Jurkat, Clone E6-1 (cell line): ENCODE data around the gene OTOR.

Experiments used
- DNase-seq: peaks from one replicate; pipeline ENCODE4 v3.0.0-alpha.2; 2011; ENCODE audit warnings: low read depth, low spot score
- H3K4me3 ChIP-seq: 2 replicates; pipeline ENCODE4 v1.5.1; 2011; ENCODE audit warnings: mild to moderate bottlenecking, low read length, control low read depth, moderate library complexity

Gene OTOR

DNA sequence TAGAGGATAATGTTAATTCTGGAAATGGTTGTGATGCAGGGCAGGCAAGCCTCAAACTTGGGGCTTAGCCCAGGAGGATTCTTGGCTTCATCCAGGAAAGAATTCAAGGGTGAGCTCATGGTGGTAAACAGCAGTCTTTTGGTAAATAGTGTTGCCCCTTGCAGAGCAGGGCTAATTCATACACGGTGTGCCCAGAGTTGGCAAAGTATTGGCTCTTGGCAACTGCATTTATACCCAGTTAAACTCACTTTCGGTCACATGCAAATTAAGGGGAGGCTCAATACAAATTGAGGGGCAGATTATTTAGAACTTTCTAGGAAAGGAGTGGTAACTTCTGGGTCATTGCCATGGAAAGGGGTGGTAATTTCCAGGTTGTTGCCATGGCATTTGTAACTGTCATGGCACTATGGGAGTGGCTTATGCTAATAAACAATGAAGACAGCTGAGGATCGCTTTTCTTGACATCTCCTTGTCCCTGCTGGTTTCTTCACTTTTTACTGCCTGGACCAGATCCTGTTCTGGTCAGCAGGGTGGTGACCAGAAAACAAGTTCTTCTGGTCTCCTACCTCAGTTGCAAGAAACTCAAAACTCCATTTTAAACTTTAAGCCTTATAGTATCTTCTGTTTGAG, 3.9 kb upstream of the OTOR start:
- no peak for DNase-seq
- no peak overlapping the region for H3K4me3 ChIP-seq

DNA sequence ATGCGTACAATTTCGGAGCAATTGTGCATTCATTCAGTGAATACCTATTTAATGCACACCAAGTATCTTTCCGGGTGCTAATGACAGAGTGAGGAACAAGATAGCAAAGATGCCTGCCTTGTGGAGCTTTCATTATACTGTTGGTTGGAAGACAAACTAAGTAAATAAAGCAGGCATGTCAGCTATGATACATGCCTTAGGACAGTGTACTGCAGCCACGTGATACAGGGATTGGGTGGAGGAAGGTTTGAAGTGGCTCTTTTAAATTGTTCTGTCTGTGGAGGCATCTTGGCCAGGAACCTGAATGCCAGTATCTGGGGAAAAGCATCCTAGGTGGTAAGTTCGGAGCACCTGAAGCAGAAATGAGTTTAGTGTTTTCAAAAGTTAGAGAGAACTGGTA, 3.0 kb upstream of the OTOR start:
- no peak for DNase-seq
- H3K4me3 ChIP-seq: no peak overlapping the region

DNA sequence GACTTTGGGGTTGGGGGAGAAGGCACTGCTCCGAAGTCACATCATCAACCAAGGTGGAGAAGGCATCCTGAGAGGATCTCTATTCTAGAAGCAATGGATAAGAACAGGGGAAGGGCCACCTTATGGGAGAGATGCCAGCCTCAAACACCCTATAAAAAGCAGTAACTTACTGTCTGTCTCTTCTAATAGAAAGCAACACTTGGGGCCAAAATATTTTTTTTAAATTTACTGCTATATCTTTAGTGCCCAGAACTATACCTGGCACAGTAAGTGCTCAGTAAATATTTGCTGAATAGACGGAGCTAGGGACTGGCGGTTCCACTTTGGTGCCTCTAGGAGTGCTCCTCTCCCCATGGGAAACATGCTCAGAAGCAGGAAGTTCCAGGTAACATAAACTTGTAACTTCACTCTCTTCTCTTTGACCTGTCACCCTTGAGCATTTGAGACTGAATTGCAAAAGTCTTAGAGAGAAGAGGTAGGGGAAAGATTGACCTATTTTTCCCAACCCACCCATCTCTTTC, 807 bp upstream of the OTOR start:
- DNase-seq: no peak
- H3K4me3 ChIP-seq: no peak overlapping the region

DNA sequence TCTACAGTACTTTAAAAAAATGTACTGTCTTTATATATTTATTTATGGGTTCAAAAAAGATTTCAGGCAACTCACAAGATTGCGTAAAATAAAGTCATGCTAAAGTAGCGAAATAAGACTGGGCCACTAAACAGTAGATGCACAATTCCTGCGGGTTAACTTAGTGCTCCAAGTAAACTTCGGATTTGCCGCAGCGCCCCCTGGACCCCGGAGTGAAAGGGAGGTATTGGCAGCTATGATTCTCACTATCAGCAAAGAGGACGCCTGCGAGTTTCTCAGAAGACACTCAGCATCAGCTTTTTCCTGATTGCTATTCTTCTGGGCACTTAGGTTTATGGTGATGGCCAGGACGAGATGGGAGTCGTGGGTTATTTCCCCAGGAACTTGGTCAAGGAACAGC, 1.4 kb downstream of the OTOR start:
- H3K4me3 ChIP-seq: no peak overlapping the region
- no peak for DNase-seq

DNA sequence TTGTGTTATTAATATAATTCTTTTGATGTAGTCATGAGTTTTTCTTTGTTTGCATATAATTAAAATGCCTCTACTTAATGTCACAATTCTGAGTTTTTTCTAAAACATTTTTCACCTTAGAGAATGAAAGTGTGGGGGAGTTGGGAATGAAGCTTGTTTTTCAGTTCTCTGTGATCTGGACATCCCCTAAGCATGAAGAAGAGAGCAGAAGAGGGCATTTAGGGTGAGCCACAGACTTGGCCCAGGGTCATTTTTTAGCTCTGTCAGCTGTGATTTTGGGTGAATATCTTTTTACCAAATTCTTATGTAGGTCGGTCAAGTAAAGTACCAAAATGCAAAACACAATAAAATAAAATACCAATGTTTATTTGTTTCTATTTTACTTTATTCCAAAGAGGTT, 3.9 kb downstream of the OTOR start:
- DNase-seq: no peak
- H3K4me3 ChIP-seq: no peak overlapping the region

DNA sequence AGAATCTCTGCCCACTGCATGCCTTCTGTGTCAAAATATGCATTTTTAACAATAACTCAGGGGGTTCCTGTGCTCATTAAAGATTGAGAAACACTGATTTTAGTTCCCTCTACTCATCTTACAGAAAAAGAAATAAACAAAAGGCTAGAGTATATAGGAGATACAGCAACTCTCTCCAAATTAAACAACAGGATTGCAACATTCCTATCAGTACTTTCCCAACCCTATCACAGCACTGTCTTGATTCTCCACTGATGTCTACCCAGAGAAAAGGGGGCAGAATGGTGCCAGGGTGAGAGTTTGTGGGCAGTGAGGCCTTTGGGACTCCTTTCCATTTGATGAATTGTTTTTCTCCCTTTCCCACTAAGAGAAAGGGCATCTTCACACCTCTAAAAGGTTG, 4.7 kb downstream of the OTOR start:
- H3K4me3 ChIP-seq: no peak overlapping the region
- DNase-seq: no peak

DNA sequence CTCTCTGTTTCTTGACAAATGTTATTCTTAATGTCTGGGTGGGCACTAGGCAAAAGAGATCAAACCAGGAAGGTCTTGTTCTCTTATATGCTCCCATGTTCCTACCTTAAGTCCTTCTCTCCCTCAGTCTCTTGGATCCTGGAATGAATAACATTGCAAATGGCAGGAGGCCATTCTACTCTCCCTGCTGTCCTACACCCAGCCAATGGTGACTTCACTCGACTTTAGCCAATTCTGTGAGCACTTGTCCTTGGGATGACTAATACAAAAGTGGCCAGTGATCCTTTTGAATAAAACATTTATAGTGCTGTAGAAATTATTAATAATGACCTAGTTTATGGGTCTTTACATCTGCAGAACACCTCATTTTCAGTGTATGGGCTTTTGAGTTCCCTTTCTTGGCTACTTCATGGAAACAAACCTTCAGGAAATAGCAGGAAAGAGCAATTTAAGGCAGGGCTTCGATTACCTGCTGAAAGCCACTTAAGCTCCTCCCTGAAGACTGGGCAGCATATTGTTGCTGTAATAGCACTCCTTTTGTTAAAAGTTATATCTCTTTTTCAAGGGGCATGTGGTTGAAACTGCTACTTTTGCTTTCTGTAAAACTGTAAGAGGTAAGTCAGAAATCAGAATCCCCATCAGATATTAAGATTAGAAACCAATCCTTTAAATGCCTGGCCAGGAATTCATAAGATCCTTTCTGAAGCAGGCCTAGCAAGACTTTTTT, 10.5 kb downstream of the OTOR start:
- no peak overlapping the region for H3K4me3 ChIP-seq
- DNase-seq: no peak

DNA sequence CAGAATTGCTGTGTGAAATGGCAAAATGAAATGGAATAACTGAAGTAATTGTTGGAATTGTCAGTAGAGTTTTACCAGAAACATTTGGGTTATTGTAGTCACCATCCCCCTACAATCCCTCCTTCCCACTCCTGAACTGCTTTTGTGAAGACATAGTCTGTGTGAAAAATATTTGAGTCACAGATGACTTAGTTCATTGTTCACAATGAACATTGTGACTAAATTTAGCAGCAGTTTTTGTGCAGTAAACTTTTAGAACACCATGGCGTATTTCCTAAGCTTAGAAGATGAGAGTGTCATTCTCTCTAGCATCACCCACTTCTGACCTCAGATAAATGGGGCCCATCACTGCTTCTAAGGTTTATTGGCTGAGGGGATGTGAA, 11.0 kb downstream of the OTOR start:
- no peak overlapping the region for H3K4me3 ChIP-seq
- no peak for DNase-seq

DNA sequence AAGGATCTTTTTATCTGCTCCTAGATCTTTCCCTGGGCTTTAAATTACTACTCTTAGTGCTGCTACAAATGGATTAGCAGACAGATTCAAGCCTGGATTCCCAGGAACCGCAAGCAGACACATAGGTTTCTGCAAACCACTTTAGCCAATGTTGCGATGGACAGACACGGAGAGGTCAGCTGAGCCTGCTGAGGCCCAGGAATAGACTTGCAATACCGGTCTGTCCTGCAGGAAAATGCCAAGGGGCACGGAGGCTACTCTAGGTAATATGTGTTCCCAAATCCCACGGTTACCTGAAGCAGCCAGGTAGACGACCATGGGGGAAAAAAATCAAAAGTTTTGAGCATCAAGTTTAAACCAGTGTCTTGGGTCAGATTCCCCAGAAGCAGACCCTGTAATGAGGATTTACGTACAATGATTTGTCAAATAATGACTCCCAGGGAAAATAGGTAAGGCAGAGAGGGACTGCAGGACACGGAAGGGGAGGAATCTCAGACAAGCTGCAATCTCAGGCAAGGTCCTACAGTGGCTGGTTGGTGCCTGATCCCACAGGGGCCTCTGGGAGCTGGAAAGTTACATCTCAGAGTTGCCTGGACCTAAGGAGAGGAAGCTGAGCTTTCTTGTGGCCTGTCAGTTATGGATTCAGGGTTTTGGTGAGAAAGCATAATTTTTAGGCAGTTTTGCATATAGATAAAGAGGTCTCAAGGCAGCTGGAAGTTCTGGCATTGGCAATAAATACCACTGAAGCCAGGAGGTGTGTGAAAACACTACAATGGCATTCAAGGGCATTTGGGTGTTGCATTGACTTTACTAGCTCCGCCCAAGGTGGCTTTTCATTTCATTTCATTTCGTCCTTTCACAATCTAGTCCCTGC, 12.5 kb downstream of the OTOR start:
- H3K4me3 ChIP-seq: no peak overlapping the region
- no peak for DNase-seq

DNA sequence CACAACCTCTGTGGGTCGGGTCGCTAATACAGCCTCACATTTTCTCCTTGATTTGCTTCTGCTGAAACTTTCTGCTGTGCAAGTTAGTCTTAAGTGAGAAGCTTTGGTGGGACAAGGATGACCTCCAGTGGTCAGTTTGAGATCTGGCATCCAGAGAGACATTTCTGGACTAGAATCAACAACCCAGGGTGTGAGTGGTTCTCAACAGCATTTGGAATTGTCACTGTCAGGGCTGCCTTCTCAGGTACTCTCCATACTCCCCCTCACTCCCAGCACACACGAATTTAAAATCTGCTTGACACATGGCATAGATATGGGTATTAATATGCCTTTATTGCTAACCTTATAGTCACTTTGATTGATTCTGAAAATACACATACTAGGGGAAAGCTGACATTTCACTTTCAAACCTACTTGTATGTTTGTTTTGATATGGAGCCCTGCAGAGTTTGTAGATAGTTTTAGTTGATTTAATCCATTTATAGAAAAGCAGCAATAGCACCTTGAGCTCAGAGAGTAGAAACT, 13.2 kb downstream of the OTOR start:
- peak; percentile 50 for DNase-seq
- H3K4me3 ChIP-seq: no peak overlapping the region

DNA sequence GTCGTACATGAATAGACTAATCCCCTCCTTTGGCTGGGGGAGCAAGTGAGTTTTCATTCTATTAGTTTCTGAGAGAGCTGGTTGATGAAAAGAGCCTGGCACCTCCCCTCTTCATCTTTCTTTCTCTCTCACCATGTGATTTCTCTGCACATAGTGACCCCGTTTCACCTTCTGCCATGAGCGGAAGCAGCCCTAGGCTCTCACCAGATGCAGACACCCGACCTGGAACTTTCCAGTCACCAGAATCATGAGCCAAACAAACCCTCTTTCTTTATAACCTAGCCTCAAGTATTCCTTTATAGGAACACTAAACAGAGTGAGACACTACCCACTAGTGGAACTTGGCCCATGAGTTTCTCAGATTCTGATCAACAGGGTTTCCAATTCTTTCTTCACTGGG, 16.4 kb downstream of the OTOR start:
- DNase-seq: no peak
- H3K4me3 ChIP-seq: no peak overlapping the region

DNA sequence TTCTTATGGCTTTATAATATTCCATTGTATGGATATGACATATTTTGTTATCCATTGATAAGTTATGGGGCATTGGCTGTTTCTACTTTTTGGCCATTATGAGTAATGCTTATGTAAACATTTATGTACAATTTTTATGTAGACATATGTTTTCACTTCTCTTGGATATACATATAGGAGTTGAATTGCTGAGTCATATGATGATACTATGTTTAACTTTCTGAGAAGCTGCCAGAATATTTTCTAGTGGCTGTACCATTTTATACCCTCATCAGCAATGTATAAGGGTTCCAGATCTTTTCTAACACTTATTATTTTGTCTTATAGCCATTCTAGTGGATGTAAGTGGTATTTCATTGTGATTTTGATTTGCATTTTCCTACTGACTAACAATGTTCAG, 23.1 kb downstream of the OTOR start:
- no peak overlapping the region for H3K4me3 ChIP-seq
- no peak for DNase-seq

DNA sequence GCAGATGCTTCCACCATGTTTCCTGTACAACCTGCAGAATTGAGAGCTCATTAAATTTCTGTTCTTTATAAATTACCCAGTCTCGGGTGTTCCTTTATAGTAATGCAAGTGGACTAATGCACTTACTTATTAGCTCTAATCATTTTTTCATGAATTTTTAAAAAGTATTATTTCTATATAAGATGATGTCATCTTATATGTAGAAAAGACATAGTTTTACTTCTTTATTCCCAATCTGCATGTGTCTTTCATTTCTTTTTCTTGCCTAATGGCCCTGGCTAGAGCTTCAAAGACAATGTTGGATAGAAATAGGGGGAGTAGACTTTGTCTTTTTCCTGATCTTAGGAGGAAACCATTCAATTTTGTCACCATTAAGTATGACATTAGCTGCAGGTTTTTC, 27.8 kb downstream of the OTOR start:
- DNase-seq: no peak

DNA sequence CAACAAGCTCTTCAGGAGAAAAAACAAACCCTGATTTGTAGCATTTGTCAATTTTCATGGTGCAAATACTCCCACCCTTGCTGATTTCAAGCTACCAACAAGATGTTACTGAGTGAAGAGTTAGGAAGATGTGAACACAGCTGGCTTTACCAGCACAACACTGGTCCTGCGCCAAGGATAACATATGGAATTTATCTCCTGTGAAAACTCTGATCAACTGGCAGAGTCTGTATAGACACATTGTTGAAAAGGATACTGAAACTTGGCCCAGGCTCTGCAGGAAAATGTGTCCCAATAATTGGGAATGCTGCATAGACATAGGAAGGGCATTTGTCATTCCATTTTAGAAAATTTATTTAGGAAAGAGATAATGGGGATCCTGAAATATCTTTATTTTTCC, 29.0 kb downstream of the OTOR start:
- DNase-seq: no peak
- H3K4me3 ChIP-seq: no peak overlapping the region

More for the DNA sequence above, 27.8 kb downstream of the OTOR start:
- no peak overlapping the region for H3K4me3 ChIP-seq

DNA sequence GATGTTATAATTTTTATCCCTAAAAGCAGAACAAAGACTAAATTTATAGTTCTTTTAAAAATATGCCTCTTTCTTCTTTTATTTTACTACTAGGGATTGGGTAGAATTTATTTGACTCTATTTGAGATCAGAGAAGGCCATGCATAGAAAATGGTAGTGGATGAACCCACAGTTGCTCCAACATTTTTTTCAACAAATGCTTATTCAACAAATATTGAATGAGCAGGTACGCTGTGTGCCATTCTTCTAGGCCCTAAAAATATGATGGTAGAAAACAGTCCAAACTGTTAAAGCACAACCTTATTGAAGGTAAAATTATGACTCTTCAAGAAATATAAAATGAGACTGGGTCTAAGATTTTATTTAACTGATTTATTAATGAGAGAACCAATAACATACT, 30.0 kb downstream of the OTOR start:
- DNase-seq: no peak
- H3K4me3 ChIP-seq: no peak overlapping the region

DNA sequence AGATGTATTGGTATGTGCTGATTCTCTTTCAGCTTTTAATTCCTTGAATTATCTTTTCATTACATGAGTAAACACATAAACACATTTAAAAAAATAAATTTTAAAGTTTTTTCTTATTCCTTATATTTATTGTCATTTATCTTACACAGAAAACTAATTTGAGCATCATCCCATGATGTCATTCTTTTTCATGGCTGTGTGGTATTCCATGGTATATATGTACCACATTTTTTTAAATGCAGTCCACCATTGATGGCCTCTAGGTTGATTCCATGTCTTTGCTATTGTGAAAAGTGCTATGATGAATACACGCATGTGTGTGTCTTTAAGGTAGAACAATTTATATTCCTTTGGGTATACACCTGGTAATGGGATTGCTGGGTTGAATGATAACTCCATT, 33.3 kb downstream of the OTOR start:
- no peak overlapping the region for H3K4me3 ChIP-seq
- DNase-seq: no peak

DNA sequence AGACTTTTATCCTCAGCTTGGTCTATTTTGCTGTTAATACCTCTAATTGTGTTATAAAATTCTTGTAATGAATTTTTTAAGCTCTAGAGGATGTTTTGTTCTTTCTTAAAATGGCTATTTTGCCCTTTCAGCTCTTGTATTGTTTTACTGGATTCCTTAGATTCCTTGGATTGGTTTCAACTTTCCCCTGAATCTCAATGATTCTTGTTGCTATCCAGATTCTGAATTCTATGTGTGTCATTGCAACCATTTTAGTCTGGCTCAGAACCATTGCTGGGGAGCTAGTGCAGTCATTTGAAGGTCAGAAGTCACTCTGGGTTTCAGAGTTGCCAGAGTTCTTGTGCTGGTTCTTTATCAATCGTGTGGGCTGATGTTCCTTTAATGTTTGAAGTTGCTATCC, 37.1 kb downstream of the OTOR start:
- no peak overlapping the region for H3K4me3 ChIP-seq
- DNase-seq: no peak
